DOHH2 (cell line): ENCODE data around the gene CMSS1.

Experiments used
- CTCF ChIP-seq: fragments of 200-600 bp; sonication (generic); IDR thresholded peaks from one replicate; pipeline ENCODE4 v1.5.1; 2014; ENCODE audit warnings: antibody characterized with exemption, mild to moderate bottlenecking, low read depth, low read length; ENCODE audit not compliant: poor library complexity, severe bottlenecking
- EZH2phosphoT487 ChIP-seq: fragments of 200-600 bp; sonication (generic); IDR thresholded peaks from 2 replicates; pipeline ENCODE4 v1.6.1; 2017; ENCODE audit warnings: borderline replicate concordance, mild to moderate bottlenecking, antibody characterized with exemption, low read length, moderate library complexity, mixed read lengths

GRCh38 chr3:99881121-99881524 is 63.5 kb downstream of the CMSS1 start:
- TF ChIP-seq CTCF (no peak), EZH2phosphoT487 (no peak)
